GM21423 (cell line): ENCODE results near the gene NOL4L.
"Not testable (repeated sequence)": the region's sequence is repeated elsewhere in the genome, so short reads cannot be mapped to it uniquely, and the experiment has no call there.

Experiments
- ATAC-seq: cut with Tn5 transposase; IDR thresholded peaks from one replicate; pipeline ENCODE4 v1.9.1; 2021; ENCODE audit warnings: mild to moderate bottlenecking, moderate library complexity; ENCODE audit not compliant: unreplicated experiment

Gene NOL4L

DNA sequence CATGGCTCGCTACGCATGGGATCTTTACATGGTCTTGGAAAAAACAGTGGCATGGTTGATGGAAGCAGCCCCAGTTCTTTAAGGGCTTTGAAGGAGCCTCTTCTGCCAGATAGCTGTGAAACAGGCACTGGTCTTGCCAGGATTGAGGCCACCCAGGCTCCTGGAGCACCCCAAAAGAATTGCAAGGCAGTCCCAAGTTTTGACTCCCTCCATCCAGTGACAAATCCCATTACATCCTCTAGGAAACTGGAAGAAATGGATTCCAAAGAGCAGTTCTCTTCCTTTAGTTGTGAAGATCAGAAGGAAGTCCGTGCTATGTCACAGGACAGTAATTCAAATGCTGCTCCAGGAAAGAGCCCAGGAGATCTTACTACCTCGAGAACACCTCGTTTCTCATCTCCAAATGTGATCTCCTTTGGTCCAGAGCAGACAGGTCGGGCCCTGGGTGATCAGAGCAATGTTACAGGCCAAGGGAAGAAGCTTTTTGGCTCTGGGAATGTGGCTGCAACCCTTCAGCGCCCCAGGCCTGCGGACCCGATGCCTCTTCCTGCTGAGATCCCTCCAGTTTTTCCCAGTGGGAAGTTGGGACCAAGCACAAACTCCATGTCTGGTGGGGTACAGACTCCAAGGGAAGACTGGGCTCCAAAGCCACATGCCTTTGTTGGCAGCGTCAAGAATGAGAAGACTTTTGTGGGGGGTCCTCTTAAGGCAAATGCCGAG, 148.8 kb downstream of the NOL4L start:
- ATAC-seq = no peak

DNA sequence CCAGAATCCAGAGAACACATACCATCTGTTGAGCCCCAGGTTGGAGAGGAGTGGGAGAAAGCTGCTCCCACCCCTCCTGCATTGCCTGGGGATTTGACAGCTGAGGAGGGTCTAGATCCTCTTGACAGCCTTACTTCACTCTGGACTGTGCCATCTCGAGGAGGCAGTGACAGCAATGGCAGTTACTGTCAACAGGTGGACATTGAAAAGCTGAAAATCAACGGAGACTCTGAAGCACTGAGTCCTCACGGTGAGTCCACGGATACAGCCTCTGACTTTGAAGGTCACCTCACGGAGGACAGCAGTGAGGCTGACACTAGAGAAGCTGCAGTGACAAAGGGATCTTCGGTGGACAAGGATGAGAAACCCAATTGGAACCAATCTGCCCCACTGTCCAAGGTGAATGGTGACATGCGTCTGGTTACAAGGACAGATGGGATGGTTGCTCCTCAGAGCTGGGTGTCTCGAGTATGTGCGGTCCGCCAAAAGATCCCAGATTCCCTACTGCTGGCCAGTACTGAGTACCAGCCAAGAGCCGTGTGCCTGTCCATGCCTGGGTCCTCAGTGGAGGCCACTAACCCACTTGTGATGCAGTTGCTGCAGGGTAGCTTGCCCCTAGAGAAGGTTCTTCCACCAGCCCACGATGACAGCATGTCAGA, 149.6 kb downstream of the NOL4L start:
- ATAC-seq = no peak

DNA sequence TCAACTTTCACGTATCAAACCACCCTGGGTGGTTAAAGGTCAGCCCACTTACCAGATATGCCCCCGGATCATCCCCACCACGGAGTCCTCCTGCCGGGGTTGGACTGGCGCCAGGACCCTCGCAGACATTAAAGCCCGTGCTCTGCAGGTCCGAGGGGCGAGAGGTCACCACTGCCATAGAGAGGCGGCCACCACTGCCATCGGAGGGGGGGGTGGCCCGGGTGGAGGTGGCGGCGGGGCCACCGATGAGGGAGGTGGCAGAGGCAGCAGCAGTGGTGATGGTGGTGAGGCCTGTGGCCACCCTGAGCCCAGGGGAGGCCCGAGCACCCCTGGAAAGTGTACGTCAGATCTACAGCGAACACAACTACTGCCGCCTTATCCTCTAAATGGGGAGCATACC, 150.7 kb downstream of the NOL4L start:
- no peak for ATAC-seq

- no peak for ATAC-seq
Observed at GRCh38 chr20:32433311-32434021, 151.7 kb downstream of the NOL4L start.

- no peak for ATAC-seq
Observed at GRCh38 chr20:32432277-32432676, 152.9 kb downstream of the NOL4L start.

DNA sequence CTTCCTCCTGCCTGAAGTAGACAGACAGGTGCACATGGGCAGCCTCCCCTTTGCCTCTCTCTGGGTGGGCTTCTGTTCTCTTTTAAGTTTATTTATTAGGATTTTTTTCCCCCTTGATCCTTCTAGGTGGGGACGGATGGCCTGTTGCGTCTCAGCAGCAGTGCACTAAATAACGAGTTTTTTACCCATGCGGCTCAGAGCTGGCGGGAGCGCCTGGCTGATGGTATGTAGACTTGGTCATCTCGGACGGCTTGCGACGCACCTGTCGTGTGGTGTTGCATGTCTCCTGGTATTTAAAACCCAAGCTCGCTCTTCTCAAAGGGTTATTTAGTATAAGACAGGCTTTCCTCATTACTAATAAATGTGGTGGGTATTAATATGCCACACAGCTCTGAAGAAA, 153.7 kb downstream of the NOL4L start:
- ATAC-seq = no peak

DNA sequence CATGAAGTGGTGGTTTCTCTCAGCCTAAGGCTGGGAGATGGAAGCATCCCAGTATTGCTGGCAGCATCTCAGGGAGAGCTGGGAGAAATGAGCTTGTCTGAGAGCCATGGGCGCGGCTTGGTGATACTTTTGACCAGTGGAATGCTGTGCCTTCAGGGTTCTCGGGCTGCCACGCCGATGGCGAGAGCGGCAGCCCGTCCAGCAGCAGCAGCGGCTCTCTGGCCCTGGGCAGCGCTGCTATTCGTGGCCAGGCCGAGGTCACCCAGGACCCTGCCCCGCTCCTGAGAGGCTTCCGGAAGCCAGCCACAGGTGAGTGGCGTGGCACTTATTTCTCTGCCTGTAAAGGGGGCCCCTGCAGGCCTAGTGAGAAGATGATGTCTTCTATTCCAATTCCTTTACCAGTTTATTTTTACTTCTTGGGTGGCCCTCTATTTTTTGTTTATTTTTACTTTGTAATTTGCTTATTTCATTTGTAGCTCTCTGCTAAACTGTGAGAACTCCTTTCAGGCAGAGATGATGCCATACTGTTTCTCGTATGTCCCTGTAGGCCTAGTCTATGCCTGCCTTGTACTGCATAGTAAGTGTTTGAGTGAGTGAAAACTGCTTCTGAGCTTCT, 155.3 kb downstream of the NOL4L start:
- ATAC-seq = no peak

GRCh38 chr20:32429343-32429742, 155.8 kb downstream of the NOL4L start:
- ATAC-seq = no peak

- ATAC-seq = no peak
Observed at GRCh38 chr20:32427996-32428395, 157.1 kb downstream of the NOL4L start.

DNA sequence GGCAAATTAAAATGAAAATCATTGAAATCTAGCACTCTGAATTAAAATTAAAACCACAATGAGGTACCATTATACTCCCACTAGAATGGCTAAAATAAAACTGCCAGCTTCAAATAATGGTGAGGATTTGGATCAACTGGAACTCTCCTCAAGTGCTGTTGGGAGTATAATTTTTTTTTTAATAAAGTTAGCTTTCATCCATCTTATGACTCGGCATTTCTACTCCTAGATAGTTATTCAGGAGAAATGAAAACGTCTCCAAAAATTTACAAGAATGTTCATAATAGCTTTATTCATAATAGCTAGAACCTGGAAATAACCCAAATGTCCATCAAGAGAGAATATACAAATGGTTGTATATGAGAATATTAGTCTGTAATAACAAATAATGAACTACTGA, 163.8 kb downstream of the NOL4L start:
- no peak for ATAC-seq

DNA sequence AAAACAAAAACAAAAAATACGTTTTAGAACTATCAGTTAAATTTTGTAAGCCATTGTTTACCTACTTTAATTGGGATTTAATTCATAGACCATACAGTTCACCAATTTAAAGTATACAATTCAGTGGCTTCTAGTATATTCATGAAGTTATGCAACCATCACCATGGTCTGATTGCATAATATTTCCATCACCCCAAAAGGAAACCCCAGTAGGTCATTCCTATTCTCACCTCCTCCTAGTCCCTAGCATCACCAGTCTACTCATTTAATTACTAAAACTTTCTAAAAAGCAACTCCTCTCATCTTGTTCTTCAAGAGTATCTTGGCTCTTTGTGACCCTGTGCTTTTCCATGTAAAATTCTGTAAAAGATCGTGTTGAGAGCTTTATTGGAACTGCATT, 166.8 kb downstream of the NOL4L start:
- ATAC-seq = no peak

- ATAC-seq = no peak
Observed at GRCh38 chr20:32416206-32416605, 168.9 kb downstream of the NOL4L start.

DNA sequence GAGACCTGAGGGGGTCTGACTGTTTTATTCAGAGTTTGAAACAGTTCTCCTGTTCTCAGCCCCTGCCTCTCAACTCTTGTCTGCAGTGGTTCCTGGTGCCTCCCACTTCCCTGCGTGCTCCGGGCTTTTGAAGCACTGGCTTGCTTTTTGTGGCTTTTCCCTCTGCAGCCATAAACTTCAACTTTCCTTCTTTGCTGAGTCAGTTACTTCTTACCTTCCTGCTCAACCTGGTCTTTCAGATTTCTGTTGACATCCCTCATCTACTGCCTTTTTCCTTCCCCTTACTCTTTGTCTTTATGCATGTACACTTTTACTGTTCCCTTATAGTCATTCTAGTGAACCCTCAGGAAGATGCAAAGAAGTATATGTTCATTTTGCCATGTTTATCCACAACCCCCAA, 169.6 kb downstream of the NOL4L start:
- ATAC-seq = no peak

GRCh38 chr20:32411955-32412706, 173.0 kb downstream of the NOL4L start:
- ATAC-seq = no peak

GRCh38 chr20:32407131-32407750, 177.9 kb downstream of the NOL4L start:
- ATAC-seq = not testable (repeated sequence)

GRCh38 chr20:32406701-32407100, 178.4 kb downstream of the NOL4L start:
- no peak for ATAC-seq

DNA sequence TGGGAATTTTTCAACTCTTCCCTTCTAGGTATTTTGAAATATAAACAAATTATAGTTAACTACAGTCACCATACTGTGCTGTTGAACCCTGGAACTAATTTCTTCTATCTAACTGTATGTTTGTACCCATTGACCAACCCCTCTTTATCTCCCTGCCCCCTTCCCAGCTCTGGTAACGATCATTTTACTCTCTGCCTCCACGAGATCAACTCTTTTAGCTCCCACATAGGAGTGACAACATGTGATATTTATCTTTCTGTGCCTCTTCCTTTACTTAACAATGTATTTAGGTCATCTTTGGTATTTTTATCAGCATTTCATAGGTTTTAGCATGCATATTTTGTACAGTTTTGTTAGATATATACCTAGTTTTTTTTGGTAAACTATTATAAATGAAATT, 181.1 kb downstream of the NOL4L start:
- no peak for ATAC-seq

DNA sequence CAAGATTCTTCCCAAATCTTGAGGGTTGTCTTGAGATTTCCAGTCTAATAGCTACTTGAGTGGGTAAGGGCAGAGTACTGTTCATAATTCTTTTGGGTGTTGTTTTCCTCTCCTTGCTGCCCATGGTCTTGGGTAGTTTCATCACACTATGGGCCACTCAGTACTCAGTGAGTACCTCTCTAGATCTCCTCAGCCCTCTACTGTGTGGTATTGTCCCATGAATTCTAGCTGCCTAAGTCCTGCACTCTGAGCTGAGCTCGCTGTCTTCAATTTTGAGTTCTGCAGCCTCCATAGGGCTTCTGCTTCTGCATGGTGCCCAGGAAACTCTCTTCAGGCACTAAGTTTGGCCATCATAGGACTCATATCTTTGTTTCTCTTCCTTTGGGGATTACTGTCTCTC, 184.7 kb downstream of the NOL4L start:
- ATAC-seq = no peak

- no peak for ATAC-seq
Observed at GRCh38 chr20:32397567-32398084, 187.5 kb downstream of the NOL4L start.

GRCh38 chr20:32396646-32397160, 188.4 kb downstream of the NOL4L start:
- ATAC-seq = no peak
